ELF-1 (cell line): Measurements from ENCODE around the gene ADPRHL1.
"Not testable (repeated sequence)": the region's sequence is repeated elsewhere in the genome, so short reads cannot be mapped to it uniquely, and the experiment has no call there.

ENCODE experiments used
- DNase-seq: peaks from one replicate; pipeline ENCODE4 v3.0.0-alpha.2; 2016; ENCODE audit warnings: low read depth, low spot score

Gene ADPRHL1

GRCh38 chr13:113403255-113404104 is 49.8 kb downstream of the ADPRHL1 start:
- DNase-seq: peak; percentile 5

DNA sequence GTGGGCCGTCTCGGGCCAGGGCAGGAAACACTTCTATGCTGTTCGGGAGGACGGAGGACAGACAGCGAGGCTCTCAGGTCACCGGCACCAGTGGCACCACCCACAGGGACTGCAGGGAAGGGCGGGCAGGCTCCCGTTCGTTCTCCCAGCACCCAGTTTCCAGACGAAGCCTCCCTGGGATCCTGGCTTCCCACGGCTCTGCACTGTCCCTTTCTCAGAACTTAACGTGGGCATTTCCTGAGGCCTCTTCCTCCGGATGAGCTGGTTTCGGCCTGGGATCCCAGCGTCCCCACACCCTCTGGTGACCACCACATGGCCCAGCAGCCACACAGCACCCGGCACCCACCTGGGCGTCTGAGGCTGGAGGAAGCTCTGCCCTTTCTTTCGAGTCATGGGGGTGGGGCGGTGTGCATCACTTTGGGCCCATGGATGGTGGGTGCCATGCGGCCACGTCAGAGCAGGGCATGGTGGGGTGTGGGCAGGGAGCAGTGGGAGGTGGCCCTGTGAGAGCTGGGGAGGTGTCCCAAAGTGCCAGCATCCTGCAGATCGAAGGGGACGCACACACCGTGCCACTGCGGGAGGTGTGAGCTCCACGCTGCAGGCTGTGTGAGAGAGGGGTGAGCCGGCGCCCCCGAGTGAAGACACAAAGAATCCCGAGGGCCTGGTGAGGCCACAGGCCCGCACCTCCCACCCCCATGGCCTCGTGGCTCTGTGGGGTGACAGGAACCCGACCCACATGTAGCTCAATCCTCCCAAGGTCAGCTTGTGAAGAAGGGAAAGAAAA is 50.6 kb downstream of the ADPRHL1 start:
- DNase-seq: no peak

GRCh38 chr13:113401452-113402415 is 51.6 kb downstream of the ADPRHL1 start:
- DNase-seq: no peak

- DNase-seq: no peak
These were observed 52.5 kb downstream of the ADPRHL1 start for GRCh38 chr13:113400621-113401451.

GRCh38 chr13:113399755-113400149 is 53.5 kb downstream of the ADPRHL1 start:
- DNase-seq: no peak

GRCh38 chr13:113398963-113399754 is 54.1 kb downstream of the ADPRHL1 start:
- peak; percentile 23 for DNase-seq

GRCh38 chr13:113397608-113398425 is 55.5 kb downstream of the ADPRHL1 start:
- peak; percentile 31 for DNase-seq

DNA sequence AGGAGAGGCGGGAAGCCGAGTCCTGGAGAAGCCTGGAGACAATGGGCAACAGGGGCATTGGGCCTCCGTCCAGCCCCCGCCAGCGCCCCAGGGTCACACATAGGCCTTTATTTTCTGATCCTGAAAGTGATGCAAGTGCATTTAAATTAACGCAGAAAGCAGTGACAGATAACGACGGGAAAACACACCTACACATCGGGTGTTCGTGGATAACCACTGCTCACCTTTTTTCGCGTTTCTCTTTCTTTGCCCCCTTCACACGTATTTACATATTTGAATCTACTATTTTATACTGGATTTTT is 59.0 kb downstream of the ADPRHL1 start:
- DNase-seq: no peak

DNA sequence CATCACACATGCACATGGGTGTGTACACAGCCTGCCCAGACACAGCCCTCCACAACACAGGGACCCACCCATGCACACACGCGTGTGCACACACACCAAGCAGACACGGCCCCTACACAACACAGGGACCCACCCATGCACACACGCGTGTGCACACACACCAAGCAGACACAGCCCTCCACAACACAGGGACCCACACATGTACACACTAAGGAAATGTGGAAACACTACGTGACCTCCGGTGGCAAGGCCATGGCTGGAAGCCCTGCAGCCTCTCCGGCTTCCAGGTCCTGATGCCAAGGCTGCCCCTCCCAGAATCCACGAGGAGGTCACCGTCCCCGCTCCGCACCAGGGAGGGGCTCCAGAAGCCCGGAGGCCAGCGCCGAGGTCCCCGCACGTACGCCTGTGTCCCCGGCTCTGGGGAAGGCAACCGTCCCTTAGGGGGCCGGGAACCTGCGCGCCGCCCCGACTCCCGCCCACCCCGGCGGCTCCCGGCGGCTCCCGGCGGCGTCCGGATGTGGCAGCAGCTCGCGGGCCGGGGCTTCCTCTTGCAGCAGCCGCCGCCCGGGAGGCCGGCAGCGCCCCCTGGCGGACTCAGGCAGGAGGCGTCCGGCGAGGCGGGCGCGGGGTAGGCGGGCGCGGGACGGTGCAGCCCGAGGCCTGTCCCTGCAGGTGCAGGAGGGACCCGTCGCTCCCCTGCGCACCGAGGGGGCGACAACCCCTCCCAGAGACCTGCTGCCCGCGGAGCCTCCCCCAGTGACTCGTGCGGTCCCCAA is 59.5 kb downstream of the ADPRHL1 start:
- peak; percentile 90 for DNase-seq

DNA sequence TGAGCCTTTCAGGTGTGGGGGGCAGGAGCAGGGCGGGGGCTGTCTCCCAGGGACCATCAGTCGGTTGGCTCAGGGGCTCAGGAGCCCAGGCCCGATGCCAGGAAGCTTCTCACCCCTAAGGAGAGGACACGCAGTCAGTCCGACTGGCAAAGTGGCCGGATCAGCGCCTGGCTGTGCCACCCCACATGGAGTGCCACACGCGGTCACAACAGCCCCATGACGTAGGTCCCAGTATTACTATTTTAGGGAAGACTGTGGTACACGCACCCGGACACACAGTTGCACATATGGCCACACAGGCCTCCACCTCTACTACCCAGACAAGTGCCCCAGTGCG is 60.1 kb downstream of the ADPRHL1 start:
- DNase-seq: no peak

- DNase-seq: peak; percentile 75
These were observed 62.3 kb downstream of the ADPRHL1 start for GRCh38 chr13:113390874-113391497.

DNA sequence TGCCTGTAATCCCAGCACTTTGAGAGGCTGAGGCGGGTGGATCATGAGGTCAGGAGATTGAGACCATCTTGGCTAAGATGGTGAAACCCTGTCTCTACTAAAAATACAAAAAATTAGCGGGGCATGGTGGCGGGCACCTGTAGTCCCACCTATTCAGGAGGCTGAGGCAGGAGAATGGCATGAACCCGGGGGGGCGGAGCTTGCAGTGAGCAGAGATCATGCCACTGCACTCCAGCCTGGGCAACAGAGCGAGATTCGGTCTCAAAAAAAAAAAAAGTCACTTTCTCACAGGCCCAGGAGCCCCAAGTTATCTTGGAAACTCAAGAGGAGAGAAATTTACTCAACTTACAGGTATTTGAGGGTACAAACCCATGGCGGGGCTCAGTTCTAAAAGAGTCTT is 63.7 kb downstream of the ADPRHL1 start:
- not testable (repeated sequence) for DNase-seq

- no peak for DNase-seq
These were observed 65.9 kb downstream of the ADPRHL1 start for GRCh38 chr13:113387396-113387795.

GRCh38 chr13:113383089-113383488 is 70.2 kb downstream of the ADPRHL1 start:
- no peak for DNase-seq

GRCh38 chr13:113382542-113382941 is 70.7 kb downstream of the ADPRHL1 start:
- DNase-seq: not testable (repeated sequence)

DNA sequence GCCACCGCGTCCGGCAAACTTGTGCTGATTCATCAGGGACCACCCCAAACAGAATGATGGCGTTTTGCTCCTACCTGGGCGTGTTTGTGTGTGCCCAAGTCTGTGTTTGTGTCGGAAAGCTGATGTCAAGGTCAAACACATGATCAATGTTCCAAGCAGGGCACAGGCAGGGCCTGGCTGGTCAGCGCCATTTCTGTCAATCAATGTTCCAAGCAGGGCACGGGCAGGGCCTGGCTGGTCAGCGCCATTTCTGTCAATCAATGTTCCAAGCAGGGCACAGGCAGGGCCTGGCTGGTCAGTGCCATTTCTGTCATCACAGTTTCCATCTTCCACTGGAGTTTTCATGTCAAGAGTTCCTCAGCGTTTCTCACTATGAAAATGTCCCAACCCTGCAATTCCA is 74.5 kb downstream of the ADPRHL1 start:
- DNase-seq: no peak

GRCh38 chr13:113374511-113375175 is 78.6 kb downstream of the ADPRHL1 start:
- DNase-seq: no peak
